ENCODE measurements around the gene TPX2. TPM values are rescaled to one million over a fixed set of nuclear protein-coding genes. Genes with fewer than 3 reads are reported as not detected.
"Not testable (repeated sequence)": the region's sequence is repeated elsewhere in the genome, so short reads cannot be mapped to it uniquely, and the experiment has no call there.

TPX2 gene
- total RNA-seq, 2 donors from 2014 or later = 21.8 to 74.5 TPM

GRCh38 chr20:31740656-31741323 lies 1.7 kb downstream of the TPX2 start:
- DNase-seq = no peak
- H3K27ac ChIP-seq = no peak overlapping the region
- no peaks in the 10 kb centered on the region for H3K9me3 ChIP-seq
- intact Hi-C loops (cut with DNase I) = no loop called here
- TF ChIP-seq CTCF (IDR thresholded peaks at IDR 0.05) = no peak
- H3K36me3 ChIP-seq = no peaks in the 10 kb centered on the region
- H3K4me1 ChIP-seq = no peaks in the 10 kb centered on the region
- H3K9ac ChIP-seq (ENCODE audit: low read depth in 2 of 2, low read length in 2 of 2) = no peak overlapping the region
- no peak overlapping the region for H3K4me3 ChIP-seq
- no peaks in the 10 kb centered on the region for H3K27me3 ChIP-seq

DNA sequence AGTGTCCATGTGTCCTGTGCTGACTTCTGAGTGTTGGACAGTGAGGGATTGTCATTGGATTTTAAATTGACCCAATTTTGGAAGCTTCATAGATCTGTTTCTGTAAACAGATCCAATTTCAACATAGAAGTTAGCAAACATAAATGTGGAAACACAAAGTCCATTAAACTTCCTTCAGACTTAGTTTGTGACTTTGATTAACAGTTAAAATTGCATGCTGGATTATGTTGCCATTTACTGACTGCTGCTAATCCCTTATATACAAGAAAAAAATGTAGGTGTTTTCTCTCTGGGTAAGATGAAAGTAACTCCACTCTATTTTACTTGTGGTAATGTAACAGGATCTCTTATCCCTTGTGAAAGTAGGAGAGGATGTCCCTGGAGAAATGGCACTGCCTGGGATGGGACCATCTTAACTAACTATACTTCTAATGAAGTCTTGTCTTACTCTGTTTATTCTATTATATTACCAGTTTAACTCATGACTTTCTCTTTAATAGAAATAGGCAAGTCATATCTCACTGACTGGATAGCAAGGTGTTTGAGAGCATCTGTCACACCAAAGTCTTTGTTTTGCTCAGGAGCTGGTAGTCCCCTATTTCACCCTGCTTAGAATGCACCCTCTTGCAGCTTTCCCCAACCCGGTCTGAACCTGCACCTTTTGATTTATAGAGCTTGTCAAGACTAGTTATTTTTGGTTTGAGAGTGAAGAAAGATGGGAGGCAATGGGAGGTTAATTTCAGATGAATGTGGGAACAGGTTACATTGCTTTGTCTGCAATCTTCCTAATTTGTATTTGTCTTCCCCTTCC lies 7.2 kb downstream of the TPX2 start:
- no peaks in the 10 kb centered on the region for H3K36me3 ChIP-seq
- no peak overlapping the region for H3K4me3 ChIP-seq
- no peaks in the 10 kb centered on the region for H3K27me3 ChIP-seq
- H3K27ac ChIP-seq = no peak overlapping the region
- no peak for DNase-seq
- intact Hi-C loops (cut with DNase I) = no loop called here
- H3K9ac ChIP-seq (ENCODE audit: low read depth in 2 of 2, low read length in 2 of 2) = no peak overlapping the region
- no peaks in the 10 kb centered on the region for H3K9me3 ChIP-seq
- no peak for TF ChIP-seq CTCF (IDR thresholded peaks at IDR 0.05)
- H3K4me1 ChIP-seq = no peaks in the 10 kb centered on the region

DNA sequence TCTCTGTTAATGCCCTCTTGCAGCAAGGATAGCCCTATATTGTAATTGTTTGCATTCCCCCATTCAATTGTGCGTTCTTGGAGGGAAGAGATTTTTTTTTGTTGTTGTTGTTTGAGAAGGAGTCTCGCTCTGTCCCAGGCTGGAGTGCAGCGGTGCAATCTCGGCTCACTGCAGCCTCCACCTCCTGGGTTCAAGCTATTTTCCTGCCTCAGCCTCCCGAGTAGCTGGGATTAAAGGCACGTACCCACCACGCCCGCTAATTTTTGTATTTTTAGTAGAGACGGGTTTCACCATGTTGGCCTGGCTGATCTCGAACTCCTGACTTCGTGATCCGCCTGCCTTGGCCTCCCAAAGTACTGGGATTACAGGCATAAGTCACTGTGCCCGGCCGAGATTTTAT lies 7.9 kb downstream of the TPX2 start:
- intact Hi-C loops (cut with DNase I); H3K9me3 ChIP-seq; H3K9ac ChIP-seq (ENCODE audit: low read depth in 2 of 2, low read length in 2 of 2); H3K4me1 ChIP-seq; DNase-seq; H3K27ac ChIP-seq; H3K4me3 ChIP-seq; H3K27me3 ChIP-seq; H3K36me3 ChIP-seq: not testable (repeated sequence)

- no peak overlapping the region for H3K4me3 ChIP-seq
- no peak overlapping the region for H3K9ac ChIP-seq (ENCODE audit: low read depth in 2 of 2, low read length in 2 of 2)
- H3K4me1 ChIP-seq = no peaks in the 10 kb centered on the region
- intact Hi-C loops (cut with DNase I) = no loop called here
- H3K9me3 ChIP-seq = no peaks in the 10 kb centered on the region
- H3K27me3 ChIP-seq = no peaks in the 10 kb centered on the region
- H3K36me3 ChIP-seq = no peaks in the 10 kb centered on the region
- DNase-seq = no peak
- H3K27ac ChIP-seq = no peak overlapping the region
- no peak for TF ChIP-seq CTCF (IDR thresholded peaks at IDR 0.05)
These were observed 8.6 kb downstream of the TPX2 start for GRCh38 chr20:31747640-31748039.

- H3K4me1 ChIP-seq = no peaks in the 10 kb centered on the region
- H3K9ac ChIP-seq (ENCODE audit: low read depth in 2 of 2, low read length in 2 of 2) = no peak overlapping the region
- no peaks in the 10 kb centered on the region for H3K27me3 ChIP-seq
- intact Hi-C loops (cut with DNase I) = no loop called here
- no peaks in the 10 kb centered on the region for H3K36me3 ChIP-seq
- H3K9me3 ChIP-seq = no peaks in the 10 kb centered on the region
- no peak for TF ChIP-seq CTCF (IDR thresholded peaks at IDR 0.05)
- no peak overlapping the region for H3K27ac ChIP-seq
- no peak overlapping the region for H3K4me3 ChIP-seq
- DNase-seq = no peak
These were observed 10.1 kb downstream of the TPX2 start for GRCh38 chr20:31749223-31749622.

GRCh38 chr20:31751126-31751525 lies 12.0 kb downstream of the TPX2 start:
- no peaks in the 10 kb centered on the region for H3K36me3 ChIP-seq
- no peak overlapping the region for H3K27ac ChIP-seq
- H3K9me3 ChIP-seq = no peaks in the 10 kb centered on the region
- no peak for DNase-seq
- H3K27me3 ChIP-seq = no peaks in the 10 kb centered on the region
- no peak overlapping the region for H3K9ac ChIP-seq (ENCODE audit: low read depth in 2 of 2, low read length in 2 of 2)
- intact Hi-C loops (cut with DNase I) = no loop called here
- no peak for TF ChIP-seq CTCF (IDR thresholded peaks at IDR 0.05)
- H3K4me1 ChIP-seq = no peaks in the 10 kb centered on the region
- H3K4me3 ChIP-seq = no peak overlapping the region

All from colonic mucosa (tissue), 4 donors.